HepG2 (cell line): ENCODE data around the gene PRPSAP1. TPM values are rescaled to one million over a fixed set of nuclear protein-coding genes. Genes with fewer than 3 reads are reported as not detected.

Experiments used
- ATM ChIP-seq: fragments of 450-650 bp; IDR thresholded peaks from 2 replicates; pipeline ENCODE4 v1.7.1; 2017; ENCODE audit warnings: mild to moderate bottlenecking, borderline replicate concordance
- BHLHE40 ChIP-seq: IDR thresholded peaks from 2 replicates; pipeline ENCODE4 v1.6.1; 2011; ENCODE audit warnings: low read length, improper control_type of control experiment
- EP300 ChIP-seq, 3 experiments: sonication (generic) in 1 of 3; formaldehyde crosslinking in 1 of 3; IDR thresholded peaks; 2 replicates each; pipeline versions ENCODE4 v1.5.1 to v1.6.1; 2011 to 2020; ENCODE audit warnings: low read depth in 2 of 3, low read length in 2 of 3, borderline replicate concordance in 1 of 3, improper control_type of control experiment in 1 of 3, mild to moderate bottlenecking in 1 of 3, missing genetic modification reagents in 1 of 3, moderate library complexity in 1 of 3
- GFI1 ChIP-seq: sonication (generic); formaldehyde crosslinking; IDR thresholded peaks from 2 replicates; pipeline ENCODE4 v1.5.0; 2020; ENCODE audit warnings: missing genetic modification reagents, mild to moderate bottlenecking, borderline replicate concordance
- HOXA5 ChIP-seq: sonication (generic); formaldehyde crosslinking; IDR thresholded peaks from 2 replicates; pipeline ENCODE4 v1.4.0; 2020; ENCODE audit warnings: missing genetic modification reagents
- KLF12 ChIP-seq: sonication (generic); formaldehyde crosslinking; IDR thresholded peaks from 2 replicates; pipeline ENCODE4 v1.4.0; 2020; ENCODE audit warnings: missing genetic modification reagents, borderline replicate concordance
- MLXIP ChIP-seq: sonication (generic); formaldehyde crosslinking; IDR thresholded peaks from 2 replicates; pipeline ENCODE4 v1.9.0; 2021; ENCODE audit warnings: missing genetic modification reagents, borderline replicate concordance
- PBX3 ChIP-seq: sonication (generic); formaldehyde crosslinking; IDR thresholded peaks from 2 replicates; pipeline ENCODE4 v1.8.1; 2023; ENCODE audit warnings: missing genetic modification reagents, inconsistent platforms, borderline replicate concordance
- PCBP2 ChIP-seq: fragments of 200-400 bp; formaldehyde crosslinking; optimal IDR thresholded peaks from 2 replicates; pipeline ENCODE3; 2018; ENCODE audit warnings: low read length, low read depth; ENCODE audit not compliant: poor library complexity, severe bottlenecking
- RBFOX2 ChIP-seq: fragments of 200-400 bp; formaldehyde crosslinking; IDR thresholded peaks from 2 replicates; pipeline ENCODE4 v1.6.1; 2017; ENCODE audit warnings: low read depth, mild to moderate bottlenecking, low read length
- SMARCC2 ChIP-seq: fragments of 450-650 bp; IDR thresholded peaks from 2 replicates; pipeline ENCODE4 v1.6.1; 2017; ENCODE audit warnings: antibody characterized with exemption, mild to moderate bottlenecking
- TFDP1 ChIP-seq: IDR thresholded peaks from 2 replicates; pipeline ENCODE4 v1.6.1; 2016; ENCODE audit warnings: missing compliant biosample characterization, missing genetic modification reagents, borderline replicate concordance
- XBP1 ChIP-seq: sonication (generic); formaldehyde crosslinking; IDR thresholded peaks from 2 replicates; pipeline ENCODE4 v1.5.0; 2020; ENCODE audit warnings: missing genetic modification reagents
- ZBTB25 ChIP-seq: IDR thresholded peaks from 2 replicates; pipeline ENCODE4 v1.6.1; 2018; ENCODE audit warnings: missing genetic modification reagents
- ZMYM2 ChIP-seq: sonication (generic); formaldehyde crosslinking; IDR thresholded peaks from 2 replicates; pipeline ENCODE4 v1.8.0; 2022; ENCODE audit warnings: mild to moderate bottlenecking, missing genetic modification reagents
- ZNF274 ChIP-seq: sonication (generic); formaldehyde crosslinking; IDR thresholded peaks from 2 replicates; pipeline ENCODE4 v1.5.1; 2020; ENCODE audit warnings: mild to moderate bottlenecking, missing genetic modification reagents
- ZNF557 ChIP-seq: sonication (generic); formaldehyde crosslinking; IDR thresholded peaks from 2 replicates; pipeline ENCODE4 v1.4.0; 2020; ENCODE audit warnings: missing genetic modification reagents
- ZNF598 ChIP-seq: sonication (generic); formaldehyde crosslinking; IDR thresholded peaks from 2 replicates; pipeline ENCODE4 v1.5.1; 2020; ENCODE audit warnings: mild to moderate bottlenecking, missing genetic modification reagents, borderline replicate concordance
- ZNF780A ChIP-seq: sonication (generic); formaldehyde crosslinking; IDR thresholded peaks from 2 replicates; pipeline ENCODE4 v1.8.0; 2022; ENCODE audit warnings: mild to moderate bottlenecking, missing genetic modification reagents, moderate library complexity
- ZSCAN21 ChIP-seq: sonication (generic); formaldehyde crosslinking; IDR thresholded peaks from 2 replicates; pipeline ENCODE4 v1.8.0; 2022; ENCODE audit warnings: mild to moderate bottlenecking, missing genetic modification reagents, moderate library complexity, borderline replicate concordance
- polyA plus RNA-seq, 8 experiments: library from polyadenylated mRNA; depleted of rRNA in 3 of 8; stranded (reverse) in 7 of 8; unstranded in 1 of 8; fragments of >200 nt; fragmentation: Illumina TruSeq in 4 of 8; extraction: Trizol in 4 of 8; gene quantifications; 2 replicates each; pipeline versions ENCODE4 v1.2.1 to v1.2.3, GENCODE V29; 2011 to 2016; ENCODE audit warnings: low read depth in 4 of 8, missing spikeins in 1 of 8, mixed read lengths in 1 of 8; ENCODE audit not compliant: insufficient read depth in 1 of 8
- total RNA-seq, 5 experiments: library from RNA; depleted of rRNA; stranded (reverse); fragments of >200 nt; fragmentation: Illumina TruSeq; extraction: Trizol; gene quantifications; 2 replicates each; pipeline ENCODE4 v1.2.3, GENCODE V29; 2016; ENCODE audit warnings: low read depth in 1 of 5

The PRPSAP1 gene
- total and polyA plus RNA-seq, 2 of the 13 experiments (the other 11 are each of a cell fraction or from before 2014, with no cell fraction given), result 91.1 to 314 TPM

GRCh38 chr17:76376318-76377133 is 22.8 kb upstream of the PRPSAP1 start (continued):
- TF ChIP-seq SMARCC2, result no peak
- peak; percentile 90 for TF ChIP-seq HOXA5
- TF ChIP-seq GFI1 (CRISPR knock-in tag), result peak; percentile 83
- no peak for TF ChIP-seq ZMYM2
- peak; percentile 86; the same call in 1 of the 2 replicates for TF ChIP-seq ZNF557
- TF ChIP-seq KLF12 (CRISPR knock-in tag), result peak; percentile 97
- TF ChIP-seq XBP1 (CRISPR knock-in tag), result no peak
- TF ChIP-seq MLXIP (CRISPR knock-in tag), result no peak
- no peak for TF ChIP-seq ZNF780A
- TF ChIP-seq ZSCAN21 (CRISPR knock-in tag), result peak; percentile 93
- TF ChIP-seq ZBTB25 (CRISPR knock-in tag), result peak; percentile 89
- TF ChIP-seq PCBP2, result no peak
- TF ChIP-seq PBX3, result no peak
- no peak for TF ChIP-seq BHLHE40
- TF ChIP-seq ATM, result no peak
- TF ChIP-seq ZNF598, result no peak
- TF ChIP-seq RBFOX2, result peak; percentile 66
- peak; percentile 83 to 97; a peak in 3 of 4 replicates for TF ChIP-seq EP300 (IDR thresholded peaks at IDR 0.05; ENCODE audit: low read depth in 2 of 2, low read length in 2 of 2)
- TF ChIP-seq EP300 (CRISPR knock-in tag; IDR thresholded peaks at IDR 0.05; ENCODE audit: borderline replicate concordance), result peak; percentile 92
- no peak; the same call in none of the 2 replicates for TF ChIP-seq ZNF274
- no peak for TF ChIP-seq TFDP1 (CRISPR knock-in tag)
